Esophagus squamous epithelium (tissue), 5 donors: ENCODE data around the gene LAMC3. TPM values are rescaled to one million over a fixed set of nuclear protein-coding genes. Genes with fewer than 3 reads are reported as not detected.

ENCODE experiments used
- DNase-seq: peaks from one replicate; lab custom pipeline; 2025; lab: John Stamatoyannopoulos, UW
- H3K27ac ChIP-seq, 4 donors: fragments of 200-600 bp; sonication (generic); one replicate each; pipeline ENCODE4 v1.5.1; 2016 to 2019; ENCODE audit warnings: mild to moderate bottlenecking in 1 of 4
- H3K27me3 ChIP-seq, 4 donors: fragments of 200-600 bp; sonication (generic); 1 replicate in 3 of 4; 2 replicates in 1 of 4; pipeline versions ENCODE4 v1.5.1 to v1.6.0; 2017 to 2021; ENCODE audit warnings: antibody characterized with exemption in 1 of 4
- H3K36me3 ChIP-seq, 3 donors: fragments of 200-600 bp; sonication (generic); one replicate each; pipeline ENCODE4 v1.5.1; 2016 to 2019
- H3K4me1 ChIP-seq, 3 donors: fragments of 200-600 bp; sonication (generic); one replicate each; pipeline ENCODE4 v1.5.1; 2017 to 2019
- H3K4me3 ChIP-seq, 4 donors: fragments of 200-600 bp; sonication (generic); 1 replicate in 3 of 4; 2 replicates in 1 of 4; pipeline ENCODE4 v1.5.1; 2016 to 2019; ENCODE audit warnings: mild to moderate bottlenecking in 2 of 4, moderate library complexity in 1 of 4
- H3K9me3 ChIP-seq, 3 donors: fragments of 200-600 bp; sonication (generic); one replicate each; pipeline ENCODE4 v1.5.1; 2016 to 2019
- POLR2A ChIP-seq, 4 donors: fragments of 450-650 bp; IDR thresholded peaks; one replicate each; pipeline ENCODE4 v1.6.1; 2017; ENCODE audit warnings: antibody characterized with exemption in 4 of 4, mild to moderate bottlenecking in 4 of 4, moderate library complexity in 3 of 4
- WGBS, 2 donors: methylation state at CpG; one replicate each; pipeline ENCODE4 v1.1.5; 2018; 5-methylcytosine and 5-hydroxymethylcytosine counted together
- intact Hi-C: fragments of 100-400 bp; cut with DNase I; formaldehyde crosslinking; loops from one replicate; pipeline ENCODE4 v1.15.0; 2022
- total RNA-seq, 4 donors: library from RNA; depleted of rRNA; stranded (reverse); fragments of >200 nt; gene quantifications; one replicate each; pipeline ENCODE4 v1.1.0, GENCODE V29; 2016
- TF ChIP-seq, protein P1 (sequence below), 6 experiments: fragments of 450-650 bp in 4 of 6; fragments of 200-600 bp in 2 of 6; sonication (generic) in 2 of 6; IDR thresholded peaks; one replicate each; pipeline ENCODE4 v1.5.1; 2016 to 2019; ENCODE audit warnings: antibody characterized with exemption in 6 of 6, mild to moderate bottlenecking in 4 of 6, moderate library complexity in 4 of 6
- donor health status: DM: yes; HTN: yes; CAD: no.

The LAMC3 gene
- total RNA-seq, 4 donors from 2014 or later, result 0.53 to 4.6 (median 2.7) TPM

DNA sequence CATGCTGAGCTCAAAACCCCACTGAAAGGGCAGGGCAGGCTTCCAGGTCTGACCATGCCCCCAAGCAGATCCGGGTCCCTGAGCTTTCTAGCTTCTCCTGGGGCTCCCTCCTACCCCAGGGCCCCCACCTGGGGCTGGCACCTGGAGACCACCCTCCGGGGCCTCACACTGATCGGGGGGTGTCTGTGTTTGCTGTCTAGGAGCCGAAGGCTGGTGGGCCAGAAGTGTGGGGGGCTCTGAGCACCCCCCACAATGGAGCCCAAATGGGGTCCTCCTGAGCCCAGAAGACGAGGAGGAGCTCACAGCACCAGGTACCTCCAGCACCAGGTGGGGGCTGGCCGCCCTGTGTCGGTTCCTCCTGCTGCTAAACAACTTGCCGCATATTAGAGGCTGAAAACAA lies 39.8 kb downstream of the LAMC3 start:
- no peaks in the 10 kb centered on the region for H3K9me3 ChIP-seq
- TF ChIP-seq POLR2A (IDR thresholded peaks at IDR 0.05), result no peak
- TF ChIP-seq, protein P1, sequence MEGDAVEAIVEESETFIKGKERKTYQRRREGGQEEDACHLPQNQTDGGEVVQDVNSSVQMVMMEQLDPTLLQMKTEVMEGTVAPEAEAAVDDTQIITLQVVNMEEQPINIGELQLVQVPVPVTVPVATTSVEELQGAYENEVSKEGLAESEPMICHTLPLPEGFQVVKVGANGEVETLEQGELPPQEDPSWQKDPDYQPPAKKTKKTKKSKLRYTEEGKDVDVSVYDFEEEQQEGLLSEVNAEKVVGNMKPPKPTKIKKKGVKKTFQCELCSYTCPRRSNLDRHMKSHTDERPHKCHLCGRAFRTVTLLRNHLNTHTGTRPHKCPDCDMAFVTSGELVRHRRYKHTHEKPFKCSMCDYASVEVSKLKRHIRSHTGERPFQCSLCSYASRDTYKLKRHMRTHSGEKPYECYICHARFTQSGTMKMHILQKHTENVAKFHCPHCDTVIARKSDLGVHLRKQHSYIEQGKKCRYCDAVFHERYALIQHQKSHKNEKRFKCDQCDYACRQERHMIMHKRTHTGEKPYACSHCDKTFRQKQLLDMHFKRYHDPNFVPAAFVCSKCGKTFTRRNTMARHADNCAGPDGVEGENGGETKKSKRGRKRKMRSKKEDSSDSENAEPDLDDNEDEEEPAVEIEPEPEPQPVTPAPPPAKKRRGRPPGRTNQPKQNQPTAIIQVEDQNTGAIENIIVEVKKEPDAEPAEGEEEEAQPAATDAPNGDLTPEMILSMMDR (IDR thresholded peaks at IDR 0.05), result no peak
- H3K36me3 ChIP-seq, result no peaks in the 10 kb centered on the region
- 87 to 100% methylated on average over 3 to 4 of the region's 8 CpGs for WGBS, 2 donors
- peaks cover 4 to 6% (median 5%) of the 10 kb centered on the region in 3 donors for H3K4me1 ChIP-seq
- H3K27me3 ChIP-seq, result peaks cover 0 to 31% (median 0%) of the 10 kb centered on the region in 4 donors
- intact Hi-C loops, result no loop called here
- no peak overlapping the region for H3K4me3 ChIP-seq
- H3K27ac ChIP-seq, result no peak overlapping the region
- DNase-seq, result no peak

DNA sequence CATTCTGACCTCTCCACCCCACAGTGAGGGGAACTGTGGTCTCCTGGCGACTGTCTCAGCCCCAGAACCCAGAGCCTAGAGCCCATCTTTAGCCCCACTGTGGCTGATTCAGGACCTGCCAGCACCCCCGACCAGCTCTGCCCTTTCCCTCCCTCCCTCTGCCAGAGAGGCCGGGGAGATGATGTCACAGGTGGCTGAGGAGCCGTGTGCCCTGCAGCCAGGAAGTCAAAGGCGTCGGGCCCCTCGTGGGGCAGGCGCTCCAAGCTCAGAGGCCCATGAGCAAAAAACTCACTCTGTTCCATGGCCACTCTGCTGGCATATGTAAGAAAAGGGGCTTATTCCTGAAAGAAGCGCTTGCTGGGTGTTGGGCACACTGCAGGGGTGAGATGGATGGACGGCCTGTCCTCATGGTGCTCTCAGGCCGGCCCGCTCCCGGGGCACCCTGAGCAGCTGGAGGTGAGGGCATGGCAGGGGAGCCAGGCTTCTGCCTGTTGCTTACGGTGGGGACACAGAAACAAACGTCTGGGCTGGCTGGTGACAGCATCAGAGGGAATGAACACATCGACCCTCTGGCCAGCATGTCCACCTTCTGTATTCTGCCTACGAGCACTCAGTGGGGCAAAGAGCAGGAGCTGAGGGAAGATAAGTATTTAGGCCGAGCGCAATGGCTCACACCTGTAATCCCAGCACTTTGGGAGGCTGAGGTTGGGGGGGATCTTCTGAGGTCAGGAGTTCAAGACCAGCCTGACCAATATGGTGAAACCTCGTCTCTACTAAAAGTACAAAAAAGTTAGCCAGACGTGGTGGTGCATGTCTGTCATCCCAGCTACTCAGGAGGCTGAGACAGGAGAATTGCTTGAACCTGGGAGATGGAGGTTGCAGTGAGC lies 41.1 kb downstream of the LAMC3 start:
- WGBS, 2 donors, result 62 to 64% methylated on average over 8 of the region's 21 CpGs
- no peak for DNase-seq
- intact Hi-C loops, result no loop called here

DNA sequence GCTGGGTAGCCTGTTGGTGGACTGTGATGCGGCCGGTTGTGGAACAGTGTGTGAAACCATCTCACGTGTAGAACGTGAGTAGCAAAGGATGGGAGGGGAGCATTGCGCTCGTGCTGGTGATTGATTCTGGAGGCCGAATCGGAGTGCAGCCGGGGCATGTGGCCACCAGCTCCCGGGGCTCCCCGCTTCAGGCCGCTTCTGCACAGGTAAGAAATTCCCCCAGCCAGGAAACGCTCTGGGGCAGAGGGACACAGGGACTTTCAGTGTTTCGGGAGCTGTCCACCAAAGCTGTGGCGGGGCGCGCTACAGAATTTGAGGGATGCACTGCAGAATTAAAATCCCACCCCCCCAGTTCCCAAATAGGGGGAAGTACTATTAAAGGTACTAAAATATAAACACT lies 41.9 kb downstream of the LAMC3 start:
- DNase-seq, result no peak
- Histone ChIP-seq H3K27me3 (peaks cover 0 to 31% (median 0%) of the 10 kb centered on the region in 4 donors), H3K9me3 (no peaks in the 10 kb centered on the region), H3K27ac (no peak overlapping the region), H3K4me3 (no peak overlapping the region), H3K36me3 (no peaks in the 10 kb centered on the region), H3K4me1 (peaks cover 4 to 6% (median 5%) of the 10 kb centered on the region in 3 donors)
- no peak for TF ChIP-seq POLR2A (IDR thresholded peaks at IDR 0.05)
- TF ChIP-seq, protein P1 (IDR thresholded peaks at IDR 0.05), result no peak
- intact Hi-C loops, result no loop called here
- WGBS, 2 donors, result 86 to 91% methylated on average over 17 of the region's 17 CpGs

More for the DNA sequence above, 41.1 kb downstream of the LAMC3 start:
- no peak overlapping the region for H3K4me3 ChIP-seq
- no peaks in the 10 kb centered on the region for H3K9me3 ChIP-seq
- TF ChIP-seq, protein P1 (IDR thresholded peaks at IDR 0.05), result no peak
- no peak for TF ChIP-seq POLR2A (IDR thresholded peaks at IDR 0.05)
- no peaks in the 10 kb centered on the region for H3K36me3 ChIP-seq
- H3K27me3 ChIP-seq, result peaks cover 0 to 31% (median 0%) of the 10 kb centered on the region in 4 donors
- H3K4me1 ChIP-seq, result peaks cover 4 to 6% (median 5%) of the 10 kb centered on the region in 3 donors
- no peak overlapping the region for H3K27ac ChIP-seq

DNA sequence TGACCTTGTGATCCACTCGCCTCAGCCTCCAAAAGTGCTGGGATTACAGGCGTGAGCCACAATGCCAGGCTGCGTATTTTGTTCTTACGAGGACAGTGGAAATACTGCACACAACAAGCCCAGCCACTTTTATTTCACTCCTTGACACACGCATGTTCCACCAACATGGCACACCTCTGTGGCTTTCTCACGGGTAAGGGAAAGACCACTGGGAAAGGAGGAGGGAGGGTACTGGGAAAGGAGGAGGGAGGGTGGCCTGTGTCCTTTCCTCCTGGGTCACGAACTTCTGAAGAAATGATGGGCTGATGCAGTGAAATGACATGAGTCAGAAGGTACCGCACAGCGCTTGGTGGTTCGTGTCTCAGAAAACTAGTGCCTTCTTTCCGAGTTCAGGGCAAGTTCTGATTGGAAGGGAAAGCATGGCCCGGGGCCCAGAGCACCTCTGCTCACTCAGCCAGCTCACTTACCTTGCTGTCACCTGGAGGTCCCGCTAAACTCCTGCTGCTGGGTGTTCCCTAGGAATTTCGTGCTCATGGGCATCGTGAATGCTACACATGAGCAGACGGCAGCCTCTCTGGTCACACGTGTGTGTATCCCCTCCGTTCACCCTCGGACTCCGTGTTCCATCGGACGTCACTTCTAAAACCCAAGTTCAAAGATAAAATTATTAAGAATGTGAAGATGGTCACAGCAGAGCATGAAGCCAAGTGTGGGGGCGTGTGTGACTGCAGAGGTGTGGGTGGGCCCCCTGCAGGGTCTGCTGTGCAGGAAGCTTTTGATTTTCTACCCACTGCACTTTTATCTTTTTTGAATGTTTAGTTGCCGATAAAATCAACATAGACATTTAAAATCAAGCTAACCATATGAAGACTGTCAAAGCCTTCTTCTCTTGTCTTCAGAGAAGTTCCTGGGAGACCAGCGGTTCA lies 42.9 kb downstream of the LAMC3 start:
- intact Hi-C loops, result no loop called here

More for the DNA sequence above, 42.9 kb downstream of the LAMC3 start:
- Histone ChIP-seq H3K27ac (no peak overlapping the region), H3K27me3 (peaks cover 0 to 33% (median 0%) of the 10 kb centered on the region in 4 donors), H3K9me3 (no peaks in the 10 kb centered on the region), H3K36me3 (no peaks in the 10 kb centered on the region), H3K4me1 (peaks cover 0 to 1% (median under 1%) of the 10 kb centered on the region in 3 donors), H3K4me3 (no peak overlapping the region)
- 61 to 68% methylated on average over 13 to 25 of the region's 25 CpGs for WGBS, 2 donors
- TF ChIP-seq POLR2A (IDR thresholded peaks at IDR 0.05), result peak in 1 of 4 donors; percentile 6
- TF ChIP-seq, protein P1 (IDR thresholded peaks at IDR 0.05), result no peak
- no peak for DNase-seq
